ENCODE data around the gene SULT1A2.
A peak's percentile ranks its signal among the peaks of the same experiment; 100 is the strongest.
"Not testable (repeated sequence)": the region's sequence is repeated elsewhere in the genome, so short reads cannot be mapped to it uniquely, and the experiment has no call there.

Gene SULT1A2

DNA sequence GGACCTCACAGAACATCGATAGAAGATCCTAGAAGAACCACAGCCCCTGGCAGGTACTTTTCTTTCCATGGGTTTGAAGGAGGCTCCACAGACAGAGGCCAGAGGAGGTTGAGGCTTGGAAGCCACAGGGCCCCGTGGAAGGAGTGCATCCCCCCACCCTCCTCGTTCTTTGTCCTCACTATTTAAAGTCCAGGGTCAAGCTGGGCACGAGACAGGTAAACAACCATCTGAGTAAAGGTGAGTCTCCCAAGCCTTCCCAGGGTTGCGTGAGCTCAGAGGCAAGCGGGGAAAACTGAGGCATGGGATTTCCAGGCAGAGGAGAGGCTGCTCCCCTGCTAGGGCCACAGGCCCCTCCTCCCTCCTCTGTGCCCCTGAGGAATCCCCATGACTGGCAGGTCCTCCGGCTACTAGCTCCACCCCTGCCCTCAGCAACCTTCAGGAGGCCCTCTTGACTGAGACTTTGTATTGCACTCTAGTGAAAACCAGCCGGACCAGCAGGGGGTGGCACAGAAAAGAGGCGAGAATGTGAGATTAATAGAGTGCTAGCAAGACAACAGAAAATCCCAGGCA, 927 bp upstream of the SULT1A2 start:
- peaks cover 9% of the 10 kb centered on the region for H3K27me3 Mint-ChIP-seq (ENCODE audit: low read depth, poor library complexity)
- DNase-seq: peak; percentile 28
- no peaks in the 10 kb centered on the region for H3K9me3 Mint-ChIP-seq
- TF ChIP-seq, protein P1, sequence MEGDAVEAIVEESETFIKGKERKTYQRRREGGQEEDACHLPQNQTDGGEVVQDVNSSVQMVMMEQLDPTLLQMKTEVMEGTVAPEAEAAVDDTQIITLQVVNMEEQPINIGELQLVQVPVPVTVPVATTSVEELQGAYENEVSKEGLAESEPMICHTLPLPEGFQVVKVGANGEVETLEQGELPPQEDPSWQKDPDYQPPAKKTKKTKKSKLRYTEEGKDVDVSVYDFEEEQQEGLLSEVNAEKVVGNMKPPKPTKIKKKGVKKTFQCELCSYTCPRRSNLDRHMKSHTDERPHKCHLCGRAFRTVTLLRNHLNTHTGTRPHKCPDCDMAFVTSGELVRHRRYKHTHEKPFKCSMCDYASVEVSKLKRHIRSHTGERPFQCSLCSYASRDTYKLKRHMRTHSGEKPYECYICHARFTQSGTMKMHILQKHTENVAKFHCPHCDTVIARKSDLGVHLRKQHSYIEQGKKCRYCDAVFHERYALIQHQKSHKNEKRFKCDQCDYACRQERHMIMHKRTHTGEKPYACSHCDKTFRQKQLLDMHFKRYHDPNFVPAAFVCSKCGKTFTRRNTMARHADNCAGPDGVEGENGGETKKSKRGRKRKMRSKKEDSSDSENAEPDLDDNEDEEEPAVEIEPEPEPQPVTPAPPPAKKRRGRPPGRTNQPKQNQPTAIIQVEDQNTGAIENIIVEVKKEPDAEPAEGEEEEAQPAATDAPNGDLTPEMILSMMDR (IDR thresholded peaks at IDR 0.05): no peak
- H3K27ac Mint-ChIP-seq: peak overlapping the region; percentile 98
- peak overlapping the region; percentile 75 for H3K4me3 Mint-ChIP-seq
- H3K4me1 Mint-ChIP-seq: peaks cover 36% of the 10 kb centered on the region
- peaks cover 7% of the 10 kb centered on the region for H3K36me3 Mint-ChIP-seq (ENCODE audit: low read depth)

GRCh38 chr16:28596115-28596630, 677 bp downstream of the SULT1A2 start:
- no peak for DNase-seq
- Mint-ChIP-seq H3K27ac (peak overlapping the region; percentile 97), H3K4me3 (peak overlapping the region; percentile 57), H3K9me3 (no peaks in the 10 kb centered on the region), H3K4me1 (peaks cover 36% of the 10 kb centered on the region), H3K36me3 (ENCODE audit: low read depth) (peaks cover 19% of the 10 kb centered on the region), H3K27me3 (ENCODE audit: low read depth, poor library complexity) (peaks cover 4% of the 10 kb centered on the region)
- TF ChIP-seq, protein P1 (IDR thresholded peaks at IDR 0.05): no peak

DNA sequence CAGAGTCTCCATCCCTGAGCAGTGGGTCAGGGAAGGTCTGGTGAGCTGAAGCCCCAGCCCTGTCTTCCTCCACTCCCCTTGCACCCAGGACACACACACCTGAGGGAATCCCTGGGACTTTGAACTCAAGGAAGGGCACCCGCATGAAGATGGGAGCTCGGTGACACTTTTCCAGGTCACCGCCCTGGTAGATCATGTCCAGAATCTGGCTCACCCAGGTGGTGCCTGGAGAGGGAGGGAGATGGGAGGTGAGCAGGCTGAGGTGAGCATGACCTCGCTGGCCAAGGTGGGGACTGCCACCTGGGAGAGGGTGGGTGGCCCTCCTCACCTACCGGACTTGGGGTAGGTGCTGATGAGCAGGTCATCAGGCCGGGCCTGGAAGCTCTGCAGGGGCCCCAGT, 1.4 kb downstream of the SULT1A2 start:
- H3K4me3 Mint-ChIP-seq; H3K27me3 Mint-ChIP-seq (ENCODE audit: low read depth, poor library complexity); DNase-seq; H3K9me3 Mint-ChIP-seq: not testable (repeated sequence)
- peaks cover 36% of the 10 kb centered on the region for H3K4me1 Mint-ChIP-seq
- H3K36me3 Mint-ChIP-seq (ENCODE audit: low read depth): peaks cover 19% of the 10 kb centered on the region
- H3K27ac Mint-ChIP-seq: peak overlapping the region; percentile 54

DNA sequence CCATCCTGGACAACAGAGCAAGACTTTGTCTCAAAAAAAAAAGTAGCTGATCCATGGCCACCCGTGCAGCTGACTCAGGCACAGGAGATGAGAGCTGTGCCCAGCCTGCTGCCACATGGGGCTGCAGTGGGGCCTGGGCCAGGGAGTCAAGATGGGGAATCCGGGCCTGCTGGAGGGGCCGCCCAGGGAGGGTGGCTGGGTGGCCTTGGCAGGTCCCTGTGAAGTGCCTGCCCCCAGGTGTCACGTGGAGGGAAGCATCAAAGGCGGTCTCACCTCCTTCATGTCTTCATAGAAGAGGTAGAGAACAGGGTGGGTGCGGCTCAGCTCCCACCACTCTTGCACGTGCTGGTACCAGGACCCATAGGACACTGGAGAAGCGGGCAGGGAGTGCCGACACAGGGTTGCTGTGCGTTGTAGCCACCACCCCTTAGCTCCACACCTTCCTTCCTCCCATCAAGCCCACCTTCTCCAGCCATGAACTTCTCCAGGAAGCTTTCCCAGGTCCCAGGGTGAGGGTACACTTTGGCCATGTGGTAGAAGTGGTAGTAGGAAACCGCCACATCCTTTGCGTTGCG, 3.8 kb downstream of the SULT1A2 start:
- H3K9me3 Mint-ChIP-seq: no peaks in the 10 kb centered on the region
- H3K27me3 Mint-ChIP-seq (ENCODE audit: low read depth, poor library complexity): peaks cover 3% of the 10 kb centered on the region
- H3K27ac Mint-ChIP-seq: no peak overlapping the region
- H3K4me1 Mint-ChIP-seq: peaks cover 34% of the 10 kb centered on the region
- no peak for DNase-seq
- TF ChIP-seq, protein P1 (IDR thresholded peaks at IDR 0.05): no peak
- no peak overlapping the region for H3K4me3 Mint-ChIP-seq
- H3K36me3 Mint-ChIP-seq (ENCODE audit: low read depth): peaks cover 25% of the 10 kb centered on the region

DNA sequence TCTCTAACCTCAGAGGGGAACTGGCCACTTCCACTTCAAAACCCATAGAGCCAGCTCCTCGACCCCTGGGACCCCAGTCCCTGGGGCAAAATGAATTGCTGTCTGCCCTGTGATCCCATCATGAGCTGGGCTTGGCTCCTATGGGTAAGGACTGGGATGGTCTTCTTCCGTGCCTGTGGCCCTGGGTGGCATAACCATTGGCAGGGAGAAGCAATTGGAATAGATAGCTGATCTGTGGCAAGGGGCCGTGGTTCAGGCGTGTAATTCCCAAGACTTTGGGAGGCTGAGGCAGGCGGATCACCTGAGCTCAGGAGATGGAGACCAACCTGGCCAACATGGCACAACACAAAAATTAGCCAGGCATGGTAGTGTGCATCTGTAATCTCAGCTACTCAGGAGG, 4.3 kb downstream of the SULT1A2 start:
- H3K27me3 Mint-ChIP-seq (ENCODE audit: low read depth, poor library complexity): no peaks in the 10 kb centered on the region
- no peak overlapping the region for H3K4me3 Mint-ChIP-seq
- H3K27ac Mint-ChIP-seq: peak overlapping the region; percentile 51
- H3K9me3 Mint-ChIP-seq: no peaks in the 10 kb centered on the region
- DNase-seq: no peak
- peaks cover 28% of the 10 kb centered on the region for H3K4me1 Mint-ChIP-seq
- TF ChIP-seq, protein P1 (IDR thresholded peaks at IDR 0.05): no peak
- peaks cover 25% of the 10 kb centered on the region for H3K36me3 Mint-ChIP-seq (ENCODE audit: low read depth)

DNA sequence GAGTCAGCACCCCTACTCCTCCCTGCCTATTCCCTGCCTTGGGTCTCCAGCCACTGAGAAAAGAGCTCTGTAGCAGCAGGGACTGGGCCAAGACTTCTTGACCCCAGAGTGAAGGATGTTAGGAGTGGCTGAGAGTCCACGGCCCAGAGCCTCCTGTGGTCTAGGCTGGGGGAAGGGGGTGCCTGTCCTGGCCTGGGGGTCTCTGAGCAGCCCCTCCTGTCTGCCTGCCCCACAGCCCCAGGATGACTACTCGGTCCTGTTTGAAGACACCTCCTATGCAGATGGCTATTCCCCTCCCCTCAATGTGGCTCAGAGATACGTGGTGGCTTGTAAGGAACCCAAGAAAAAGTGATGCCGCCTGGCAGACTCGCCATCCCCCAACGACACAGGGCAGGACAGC, 5.5 kb downstream of the SULT1A2 start:
- no peaks in the 10 kb centered on the region for H3K27me3 Mint-ChIP-seq (ENCODE audit: low read depth, poor library complexity)
- H3K4me3 Mint-ChIP-seq: no peak overlapping the region
- H3K27ac Mint-ChIP-seq: peak overlapping the region; percentile 69
- peaks cover 17% of the 10 kb centered on the region for H3K4me1 Mint-ChIP-seq
- DNase-seq: no peak
- no peaks in the 10 kb centered on the region for H3K9me3 Mint-ChIP-seq
- TF ChIP-seq, protein P1 (IDR thresholded peaks at IDR 0.05): no peak
- H3K36me3 Mint-ChIP-seq (ENCODE audit: low read depth): peaks cover 32% of the 10 kb centered on the region

All from nephron progenitor cell (in vitro differentiated cells).